HCT116 (cell line): ENCODE results near the gene FCF1. TPM values are rescaled to one million over a fixed set of nuclear protein-coding genes. Genes with fewer than 3 reads are reported as not detected.

Source experiments
- ATAC-seq: fragments of 200-7000 bp; cut with Tn5 transposase; 2 replicates; pipeline ENCODE4 v1.9.1; 2020; ENCODE audit warnings: mild to moderate bottlenecking, moderate library complexity
- BruUV-seq: library from RNA; stranded (reverse); fragments of 400-500 nt; replicated peaks from 2 replicates; lab custom pipeline; 2021; lab: Mats Ljungman, UMichigan
- CTCF ChIA-PET: fragments of 300-600 bp; sonication (Branson Sonifier 250); formaldehyde crosslinking; loops from one replicate; lab custom pipeline; 2021; ENCODE audit warnings: antibody characterized with exemption; lab: Charles Lee
- POLR2A ChIA-PET: fragments of 300-600, 350-600 bp; sonication (Branson Sonifier 250); formaldehyde crosslinking; loops from one replicate; lab custom pipeline; 2021; ENCODE audit warnings: antibody characterized with exemption; lab: Charles Lee
- RAD21 ChIA-PET, 2 experiments: fragments of 300-600 bp; sonication (Branson Sonifier 250); formaldehyde crosslinking; loops; one replicate each; lab custom pipeline; 2023; ENCODE audit warnings: low total read pairs in 2 of 2; ENCODE audit not compliant: uncharacterized antibody in 2 of 2, unreplicated experiment in 2 of 2, low non-redundant PET in 1 of 2; lab: Charles Lee
- DNase-seq: peaks from one replicate; pipeline ENCODE4 v3.0.0-alpha.2; 2010; ENCODE audit warnings: low read depth, low spot score
- H2AFZ ChIP-seq: fragments of 200-600 bp; shearing (Covaris generic), sonication (generic); 2 replicates; pipeline ENCODE4 v1.6.1; 2017; ENCODE audit warnings: low read depth, mixed run types, mixed read lengths, antibody characterized with exemption, low read length; ENCODE audit not compliant: poor library complexity, severe bottlenecking
- H3K27ac ChIP-seq: 2 replicates; pipeline ENCODE4 v1.5.1; 2012; ENCODE audit warnings: low read depth, low read length
- H3K27me3 ChIP-seq: fragments of 200-600 bp; sonication (generic); 2 replicates; pipeline ENCODE4 v1.6.1; 2016; ENCODE audit warnings: mixed run types, low read length, mixed read lengths; ENCODE audit not compliant: insufficient read depth
- H3K36me3 ChIP-seq, 2 experiments: fragments of 200-500 bp in 1 of 2; fragments of 200-600 bp in 1 of 2; sonication (Bioruptor generic) in 1 of 2; sonication (generic) in 1 of 2; 2 replicates each; pipeline versions ENCODE4 v1.5.1 to v1.6.1; 2014 to 2016; ENCODE audit warnings: low read length in 2 of 2, inconsistent platforms in 1 of 2, mixed read lengths in 1 of 2, mixed run types in 1 of 2; ENCODE audit not compliant: insufficient read depth in 2 of 2, control insufficient read depth in 1 of 2
- H3K4me1 ChIP-seq, 2 experiments: fragments of 200-600 bp in 1 of 2; sonication (generic) in 1 of 2; 2 replicates each; pipeline versions ENCODE4 v1.5.1 to v1.6.1; 2012 to 2017; ENCODE audit warnings: low read length in 2 of 2, inconsistent platforms in 1 of 2, mild to moderate bottlenecking in 1 of 2, mixed read lengths in 1 of 2, mixed run types in 1 of 2, moderate library complexity in 1 of 2; ENCODE audit not compliant: insufficient read depth in 2 of 2, control insufficient read depth in 1 of 2
- H3K4me2 ChIP-seq: fragments of 200-600 bp; sonication (generic); 2 replicates; pipeline ENCODE4 v1.6.1; 2017; ENCODE audit warnings: mixed run types, low read length, mixed read lengths
- H3K4me3 ChIP-seq, 2 experiments: fragments of 200-600 bp in 1 of 2; sonication (generic) in 1 of 2; replicated peaks in 1 of 2; 2 replicates each; pipeline ENCODE4 v1.5.1; 2011 to 2016; ENCODE audit warnings: low read length in 2 of 2, control low read depth in 1 of 2, low read depth in 1 of 2, mild to moderate bottlenecking in 1 of 2, mixed read lengths in 1 of 2, mixed run types in 1 of 2
- H3K79me2 ChIP-seq: fragments of 200-600 bp; sonication (generic); 2 replicates; pipeline ENCODE4 v1.6.1; 2017; ENCODE audit warnings: mild to moderate bottlenecking, mixed run types, low read length, moderate library complexity, mixed read lengths; ENCODE audit not compliant: insufficient read depth
- H3K9ac ChIP-seq: fragments of 200-600 bp; sonication (generic); 2 replicates; pipeline ENCODE4 v1.6.1; 2016; ENCODE audit warnings: low read length, mixed read lengths
- H3K9me2 ChIP-seq: fragments of 200-600 bp; sonication (generic), shearing (Covaris generic); 2 replicates; pipeline ENCODE4 v1.6.1; 2017; ENCODE audit warnings: mixed run types, mild to moderate bottlenecking, moderate library complexity; ENCODE audit not compliant: insufficient read depth
- H3K9me3 ChIP-seq, 2 experiments: fragments of 200-500 bp in 1 of 2; fragments of 200-600 bp in 1 of 2; sonication (Bioruptor generic) in 1 of 2; sonication (generic) in 1 of 2; 2 replicates each; pipeline ENCODE4 v1.6.1; 2014 to 2017; ENCODE audit warnings: low read length in 2 of 2, mixed read lengths in 2 of 2, inconsistent platforms in 1 of 2, low read depth in 1 of 2, mild to moderate bottlenecking in 1 of 2, mixed run types in 1 of 2, moderate library complexity in 1 of 2; ENCODE audit not compliant: control insufficient read depth in 1 of 2, insufficient read depth in 1 of 2
- H4K20me1 ChIP-seq: fragments of 200-600 bp; sonication (generic), shearing (Covaris generic); 2 replicates; pipeline ENCODE4 v1.6.1; 2017; ENCODE audit warnings: mixed run types, mild to moderate bottlenecking, moderate library complexity; ENCODE audit not compliant: insufficient read depth
- CBX3 ChIP-seq: IDR thresholded peaks from 2 replicates; pipeline ENCODE4 v1.6.1; 2012; ENCODE audit warnings: low read depth
- CEBPB ChIP-seq: IDR thresholded peaks from 2 replicates; pipeline ENCODE4 v1.6.1; 2012; ENCODE audit warnings: low read depth
- ELF1 ChIP-seq: IDR thresholded peaks from 2 replicates; pipeline ENCODE4 v1.6.1; 2012; ENCODE audit warnings: low read depth, borderline replicate concordance
- EZH2 ChIP-seq: fragments of 200-600 bp; sonication (generic); IDR thresholded peaks from 2 replicates; pipeline ENCODE4 v1.6.1; 2017; ENCODE audit warnings: antibody characterized with exemption, mixed run types
- EZH2phosphoT487 ChIP-seq: fragments of 200-600 bp; IDR thresholded peaks from 2 replicates; pipeline ENCODE4 v1.6.1; 2018; ENCODE audit warnings: antibody characterized with exemption, borderline replicate concordance
- JUND ChIP-seq: IDR thresholded peaks from 2 replicates; pipeline ENCODE4 v1.6.1; 2012
- MAX ChIP-seq: IDR thresholded peaks from 2 replicates; pipeline ENCODE4 v1.6.1; 2012
- POLR2A ChIP-seq: IDR thresholded peaks from 2 replicates; pipeline ENCODE4 v1.7.0; 2011; ENCODE audit warnings: borderline replicate concordance; ENCODE audit not compliant: insufficient read depth, insufficient read length; ENCODE audit errors: extremely low read depth
- RAD21 ChIP-seq: IDR thresholded peaks from 2 replicates; pipeline ENCODE4 v1.6.1; 2012; ENCODE audit warnings: low read depth, mild to moderate bottlenecking
- REST ChIP-seq: IDR thresholded peaks from 2 replicates; pipeline ENCODE4 v1.6.1; 2012; ENCODE audit warnings: low read depth
- SIN3A ChIP-seq: IDR thresholded peaks from 2 replicates; pipeline ENCODE4 v1.6.1; 2012; ENCODE audit warnings: low read depth
- SP1 ChIP-seq: IDR thresholded peaks from 2 replicates; pipeline ENCODE4 v1.6.1; 2012; ENCODE audit warnings: low read depth
- SRF ChIP-seq: IDR thresholded peaks from 2 replicates; pipeline ENCODE4 v1.6.1; 2012; ENCODE audit warnings: low read depth
- YY1 ChIP-seq: IDR thresholded peaks from 2 replicates; pipeline ENCODE4 v1.6.1; 2011; ENCODE audit warnings: low read length, low read depth, moderate library complexity, mild to moderate bottlenecking; ENCODE audit not compliant: insufficient replicate concordance; ENCODE audit errors: extremely low read depth
- ZNF274 ChIP-seq: fragments of 200-500 bp; sonication (Bioruptor generic); IDR thresholded peaks from 2 replicates; pipeline ENCODE4 v1.6.1; 2014; ENCODE audit warnings: mild to moderate bottlenecking, low read depth, low read length, inconsistent platforms
- intact Hi-C: fragments of 100-400 bp; cut with micrococcal nuclease; formaldehyde crosslinking; loops from 2 replicates; pipeline ENCODE4 v1.10.0; 2022
- total RNA-seq: library from RNA; stranded (reverse); gene quantifications from one replicate; pipeline ENCODE4 v1.2.1, GENCODE V29; 2021; ENCODE audit not compliant: unreplicated experiment
- TF ChIP-seq, protein P1 (sequence below): IDR thresholded peaks from 2 replicates; pipeline ENCODE4 v1.6.1; 2012
- TF ChIP-seq, protein P2 (sequence below): IDR thresholded peaks from 2 replicates; pipeline ENCODE4 v1.6.1; 2011; ENCODE audit warnings: mild to moderate bottlenecking, low read length, moderate library complexity; ENCODE audit not compliant: insufficient replicate concordance; ENCODE audit errors: extremely low read depth

The FCF1 gene
- total RNA-seq, 1 experiment from 2014 or later: 69.0 TPM

GRCh38 chr14:74684434-74684833 is 28.5 kb upstream of the FCF1 start:
- Histone ChIP-seq H4K20me1 (no peaks in the 10 kb centered on the region), H3K4me2 (no peak overlapping the region), H3K9me2 (no peaks in the 10 kb centered on the region), H3K27me3 (no peaks in the 10 kb centered on the region), H3K9me3 (no peaks in the 10 kb centered on the region), H3K79me2 (no peaks in the 10 kb centered on the region), H3K4me3 (no peak overlapping the region), H2AFZ (no peak overlapping the region), H3K36me3 (peaks cover 23 to 31% of the 10 kb centered on the region in 2 experiments)
- CTCF ChIA-PET: no interaction called here
- no peak for DNase-seq
- POLR2A ChIA-PET: no interaction called here
- RAD21 ChIA-PET: no interaction called here
- intact Hi-C loops: no loop called here
- TF ChIP-seq RAD21 (no peak), SP1 (no peak), ZNF274 (no peak), SIN3A (no peak), POLR2A (no peak), YY1 (no peak), JUND (no peak), EZH2 (no peak), MAX (no peak), ELF1 (no peak), CEBPB (no peak), CBX3 (no peak), EZH2phosphoT487 (no peak), REST (no peak), SRF (no peak)
- TF ChIP-seq, protein P1, sequence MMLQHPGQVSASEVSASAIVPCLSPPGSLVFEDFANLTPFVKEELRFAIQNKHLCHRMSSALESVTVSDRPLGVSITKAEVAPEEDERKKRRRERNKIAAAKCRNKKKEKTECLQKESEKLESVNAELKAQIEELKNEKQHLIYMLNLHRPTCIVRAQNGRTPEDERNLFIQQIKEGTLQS: no peak
- TF ChIP-seq, protein P2, sequence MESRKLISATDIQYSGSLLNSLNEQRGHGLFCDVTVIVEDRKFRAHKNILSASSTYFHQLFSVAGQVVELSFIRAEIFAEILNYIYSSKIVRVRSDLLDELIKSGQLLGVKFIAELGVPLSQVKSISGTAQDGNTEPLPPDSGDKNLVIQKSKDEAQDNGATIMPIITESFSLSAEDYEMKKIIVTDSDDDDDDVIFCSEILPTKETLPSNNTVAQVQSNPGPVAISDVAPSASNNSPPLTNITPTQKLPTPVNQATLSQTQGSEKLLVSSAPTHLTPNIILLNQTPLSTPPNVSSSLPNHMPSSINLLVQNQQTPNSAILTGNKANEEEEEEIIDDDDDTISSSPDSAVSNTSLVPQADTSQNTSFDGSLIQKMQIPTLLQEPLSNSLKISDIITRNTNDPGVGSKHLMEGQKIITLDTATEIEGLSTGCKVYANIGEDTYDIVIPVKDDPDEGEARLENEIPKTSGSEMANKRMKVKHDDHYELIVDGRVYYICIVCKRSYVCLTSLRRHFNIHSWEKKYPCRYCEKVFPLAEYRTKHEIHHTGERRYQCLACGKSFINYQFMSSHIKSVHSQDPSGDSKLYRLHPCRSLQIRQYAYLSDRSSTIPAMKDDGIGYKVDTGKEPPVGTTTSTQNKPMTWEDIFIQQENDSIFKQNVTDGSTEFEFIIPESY: no peak
- TF ChIP-seq, all 23 proteins: peak for 0
- no peaks in the 10 kb centered on the region for H3K4me1 ChIP-seq
- H3K9ac ChIP-seq: no peak overlapping the region
- no peak for ATAC-seq
- no TSS peak for BruUV-seq
- no peak overlapping the region for H3K27ac ChIP-seq
